Measurements from ENCODE around the gene MMP19. TPM values are rescaled to one million over a fixed set of nuclear protein-coding genes. Genes with fewer than 3 reads are reported as not detected.
A peak's percentile ranks its signal among the peaks of the same experiment; 100 is the strongest.

The MMP19 gene
- total RNA-seq, 2 donors from 2014 or later, result 39.7 to 48.7 TPM

DNA sequence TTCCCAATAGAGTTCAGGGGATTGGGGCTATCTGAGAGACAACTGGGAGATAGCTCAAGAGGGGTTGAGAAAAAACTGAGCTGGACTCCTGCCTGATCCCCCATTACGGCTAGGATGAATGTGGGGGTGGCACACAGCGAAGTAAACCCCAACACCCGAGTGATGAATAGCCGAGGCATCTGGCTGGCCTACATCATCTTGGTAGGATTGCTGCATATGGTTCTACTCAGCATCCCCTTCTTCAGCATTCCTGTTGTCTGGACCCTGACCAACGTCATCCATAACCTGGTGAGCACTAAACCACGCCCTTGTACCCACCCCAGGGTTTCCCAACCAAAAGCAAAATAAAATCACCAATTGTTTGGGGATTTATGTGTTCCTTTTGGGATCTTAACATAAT is 23.9 kb downstream of the MMP19 start:
- intact Hi-C loops (cut with DNase I), result no loop called here
- no peak for DNase-seq (ENCODE audit: low spot score)

DNA sequence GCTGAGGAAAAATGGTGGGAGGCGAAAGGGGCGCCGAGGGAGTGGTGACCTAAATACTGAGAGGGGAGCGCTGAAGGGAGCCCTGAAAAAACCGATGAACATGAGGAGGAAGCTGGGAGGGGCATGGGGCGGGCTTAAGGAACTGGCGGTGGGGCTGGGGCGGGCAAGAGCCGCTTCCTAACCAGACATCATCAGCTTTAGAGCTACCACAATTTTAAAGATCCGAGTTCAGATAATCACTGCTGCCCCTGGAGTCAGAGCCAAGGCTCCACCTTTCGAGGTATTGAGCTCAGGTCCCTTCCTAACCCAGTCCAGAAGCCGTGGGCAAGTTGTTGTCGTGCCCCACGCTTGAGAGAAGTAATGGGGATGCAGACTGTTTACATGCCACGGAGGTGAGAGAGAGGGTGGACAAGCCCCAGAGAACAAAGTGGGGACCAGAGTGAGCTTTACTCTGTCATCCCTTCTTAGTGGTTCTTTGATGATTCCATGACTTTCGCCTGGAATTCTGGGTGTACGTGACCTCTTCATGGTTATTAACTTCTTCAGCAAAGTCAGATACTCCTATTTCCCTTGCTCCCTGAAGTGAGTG is 24.5 kb downstream of the MMP19 start:
- DNase-seq (ENCODE audit: low spot score), result no peak
- intact Hi-C loops (cut with DNase I), result no loop called here

DNA sequence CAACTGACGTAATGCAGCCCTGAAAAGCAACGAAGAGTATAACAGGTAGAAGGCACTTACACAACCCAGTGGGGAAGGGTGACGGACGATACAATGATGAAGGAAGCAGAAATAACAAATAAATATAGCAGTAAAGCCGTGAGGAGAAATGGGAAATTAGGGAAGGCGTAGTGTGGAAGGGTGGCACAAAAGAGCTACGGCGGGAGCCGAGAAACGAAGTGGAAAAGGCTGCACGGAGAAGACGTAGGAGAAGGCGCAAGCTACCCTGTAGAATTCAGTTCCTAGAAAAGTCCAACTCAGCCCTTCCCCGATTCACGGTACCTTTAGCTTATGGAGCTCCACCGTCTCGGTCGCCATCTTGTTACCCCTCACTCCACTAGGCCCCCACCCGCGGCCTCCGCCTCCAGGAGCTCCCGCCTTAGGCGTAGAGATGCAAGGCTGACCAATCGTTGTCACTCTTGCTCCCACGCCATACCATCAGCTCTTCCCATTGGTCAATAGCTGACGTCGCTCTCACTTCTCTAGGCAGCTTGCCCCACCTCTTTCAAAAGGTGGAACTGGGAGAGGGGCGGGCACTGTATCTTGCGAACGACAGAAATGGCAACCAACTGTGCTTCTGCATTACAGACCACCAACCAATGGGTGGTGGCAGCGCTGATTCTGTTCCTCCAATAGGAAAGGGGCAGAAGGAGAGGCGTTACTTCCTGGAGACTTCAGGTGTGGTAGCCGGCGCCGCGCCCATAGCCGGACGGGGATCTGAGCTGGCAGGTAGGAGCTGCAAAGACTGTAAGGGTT is 25.2 kb downstream of the MMP19 start, which contains the start of the genes ORMDL2 and SARNP:
TSS of gene ORMDL2 (plus strand) at position 697 of the 795 bp plus-strand sequence. CDS start 959 bp downstream, outside the sequence.
TSS of gene SARNP (minus strand) at position 380 of the 795 bp plus-strand sequence. CDS start at position 357, 23 bp downstream.
- intact Hi-C loops (cut with DNase I), result no loop called here
- peak; percentile 98 for DNase-seq (ENCODE audit: low spot score)

DNA sequence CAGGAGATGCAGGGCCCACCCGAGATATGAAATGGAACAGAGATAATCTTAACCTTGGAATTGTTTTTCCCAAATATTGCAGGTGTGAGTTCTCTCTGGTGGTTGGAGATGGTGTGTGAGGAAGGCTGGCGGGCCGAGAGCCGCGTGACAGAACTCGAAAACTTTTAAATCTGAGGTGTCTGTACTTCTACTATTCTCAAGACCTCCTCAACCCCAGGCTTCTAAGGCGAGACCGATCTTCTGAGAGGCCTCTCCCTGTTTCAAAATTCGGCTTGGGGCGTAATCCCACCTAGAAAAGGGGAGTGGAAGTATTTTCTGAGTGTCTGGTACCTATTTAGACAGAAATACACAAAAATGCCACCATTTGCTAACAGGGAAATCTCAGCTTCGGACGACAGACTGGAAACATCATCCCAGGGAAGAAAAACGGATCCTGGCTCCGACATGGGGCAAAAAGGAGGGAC is 25.8 kb downstream of the MMP19 start:
- intact Hi-C loops (cut with DNase I), result no loop called here
- DNase-seq (ENCODE audit: low spot score), result no peak

DNA sequence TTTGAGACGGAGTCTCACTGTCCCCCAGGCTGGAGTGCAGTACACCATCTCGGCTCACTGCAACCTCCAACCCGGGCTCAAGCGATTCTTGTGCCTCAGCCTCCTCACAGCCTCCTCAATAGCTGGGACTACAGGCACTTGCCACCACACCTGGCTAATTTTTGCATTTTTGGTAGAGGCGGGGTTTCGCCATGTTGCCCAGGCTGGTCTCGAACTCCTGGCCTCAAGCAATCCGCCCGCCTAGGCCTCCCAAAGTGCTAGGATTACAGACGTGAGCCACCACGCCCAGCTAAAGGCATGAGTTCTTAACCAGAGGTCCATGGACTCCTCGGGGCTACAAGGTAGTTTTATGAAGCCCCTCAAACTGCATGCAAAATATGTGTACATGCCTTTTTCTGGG is 27.3 kb downstream of the MMP19 start:
- intact Hi-C loops (cut with DNase I), result no loop called here

DNA sequence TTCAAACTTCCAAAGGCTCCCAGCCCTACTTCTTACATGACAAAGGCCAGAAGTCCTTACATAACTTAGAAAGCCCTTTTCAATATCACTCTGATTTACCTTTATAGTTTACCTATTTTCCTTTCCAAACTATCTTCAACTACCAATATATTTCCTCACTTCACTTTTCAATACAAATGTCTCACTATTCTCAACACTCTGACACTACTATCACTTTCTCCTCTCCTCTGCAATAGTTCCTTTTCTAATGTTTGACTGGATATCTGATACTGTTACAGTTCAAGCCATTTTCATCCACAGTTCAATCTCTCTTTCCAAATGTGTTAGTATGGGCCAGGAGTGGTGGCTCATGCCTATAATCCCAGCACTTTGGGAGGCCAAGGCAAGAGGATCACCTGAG is 28.5 kb downstream of the MMP19 start:
- no peak for DNase-seq (ENCODE audit: low spot score)
- intact Hi-C loops (cut with DNase I), result loop anchor here in 1 of 2 donors (5.0 kb wide), 1 partner anchor 123 kb away; no protein-coding TSS in a partner anchor

More for the DNA sequence above, 27.3 kb downstream of the MMP19 start:
- no peak for DNase-seq (ENCODE audit: low spot score)

DNA sequence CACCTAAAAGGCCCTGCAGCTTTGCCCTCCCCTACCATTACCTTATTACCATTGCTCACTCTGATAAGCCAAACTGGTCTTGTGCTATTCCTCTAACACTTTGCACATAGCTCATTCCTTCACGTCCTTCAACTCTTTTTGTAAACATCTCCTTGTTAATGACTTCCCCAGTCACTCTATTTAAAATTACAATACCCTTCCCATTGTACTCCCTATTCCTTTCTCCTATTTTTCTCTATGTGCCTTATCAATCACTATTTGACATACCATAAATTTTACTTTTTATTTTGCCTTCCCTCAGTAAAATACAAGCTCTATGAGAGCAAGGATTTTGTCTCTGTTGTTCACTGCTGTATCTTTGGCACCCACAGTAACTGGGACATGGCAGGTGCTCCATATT is 30.6 kb downstream of the MMP19 start:
- intact Hi-C loops (cut with DNase I), result loop anchor here in 1 of 2 donors (5.0 kb wide), 1 partner anchor 125 kb away; no protein-coding TSS in a partner anchor
- no peak for DNase-seq (ENCODE audit: low spot score)

DNA sequence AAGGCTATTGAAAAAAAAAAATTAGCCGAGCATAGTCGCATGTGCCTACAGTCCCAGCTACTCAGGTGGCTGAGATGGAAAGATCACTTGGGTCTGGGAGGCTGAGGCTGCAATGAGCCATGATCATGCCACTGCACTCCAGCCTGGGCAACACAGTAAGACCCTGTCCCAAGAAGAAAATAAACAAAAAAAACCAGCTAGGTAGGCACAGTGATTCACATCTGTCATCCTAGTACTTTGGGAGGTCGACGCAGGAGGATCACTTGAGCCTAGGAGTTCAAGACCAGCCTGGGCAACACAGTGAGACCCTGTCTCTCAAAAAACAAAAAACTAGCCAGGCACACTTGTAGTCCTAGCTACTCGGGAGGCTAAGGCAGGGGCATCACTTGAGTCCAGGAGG is 33.5 kb downstream of the MMP19 start:
- DNase-seq (ENCODE audit: low spot score), result no peak
- intact Hi-C loops (cut with DNase I), result loop anchor here in 1 of 2 donors (5.0 kb wide), 1 partner anchor 62 kb away; no protein-coding TSS in a partner anchor

DNA sequence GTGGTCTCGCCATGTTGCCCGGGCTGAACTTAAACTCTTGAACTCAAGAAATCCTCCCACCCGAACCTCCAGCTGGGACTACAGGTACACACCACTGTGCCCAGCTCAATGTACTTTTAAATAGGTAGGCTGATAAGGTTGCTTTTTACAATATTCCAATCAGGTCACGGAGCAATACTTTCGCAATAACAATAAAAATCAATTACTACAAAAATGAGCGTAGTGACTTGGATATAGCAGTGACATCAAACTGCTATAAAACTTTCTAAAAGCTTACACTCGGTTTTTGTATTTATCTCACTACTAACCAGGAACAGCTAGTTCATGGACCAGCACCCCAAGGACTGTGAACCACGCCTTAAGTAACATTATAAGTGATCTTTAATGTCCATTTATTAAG is 35.8 kb downstream of the MMP19 start:
- intact Hi-C loops (cut with DNase I), result loop anchor here in 1 of 2 donors (5.0 kb wide), 1 partner anchor 60 kb away; no protein-coding TSS in a partner anchor
- no peak for DNase-seq (ENCODE audit: low spot score)

DNA sequence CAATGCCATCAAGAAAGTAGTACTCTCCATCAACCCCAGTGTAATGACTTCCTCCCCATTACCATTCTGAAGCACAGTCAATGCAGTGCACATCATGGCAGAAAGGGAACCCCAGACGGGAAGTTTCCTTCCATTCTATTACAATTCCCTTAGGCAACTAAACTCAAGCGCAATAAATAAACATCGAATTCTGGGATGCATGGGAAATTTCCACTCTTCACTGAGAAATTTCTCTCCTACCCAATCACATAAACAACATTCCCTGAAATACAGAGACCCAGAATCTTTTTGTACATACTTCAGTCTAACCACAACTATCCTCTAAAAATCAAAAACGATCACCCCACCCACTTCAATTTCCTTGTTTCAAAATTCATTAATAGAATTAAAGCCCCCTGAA is 45.2 kb downstream of the MMP19 start:
- DNase-seq (ENCODE audit: low spot score), result no peak
- intact Hi-C loops (cut with DNase I), result no loop called here

DNA sequence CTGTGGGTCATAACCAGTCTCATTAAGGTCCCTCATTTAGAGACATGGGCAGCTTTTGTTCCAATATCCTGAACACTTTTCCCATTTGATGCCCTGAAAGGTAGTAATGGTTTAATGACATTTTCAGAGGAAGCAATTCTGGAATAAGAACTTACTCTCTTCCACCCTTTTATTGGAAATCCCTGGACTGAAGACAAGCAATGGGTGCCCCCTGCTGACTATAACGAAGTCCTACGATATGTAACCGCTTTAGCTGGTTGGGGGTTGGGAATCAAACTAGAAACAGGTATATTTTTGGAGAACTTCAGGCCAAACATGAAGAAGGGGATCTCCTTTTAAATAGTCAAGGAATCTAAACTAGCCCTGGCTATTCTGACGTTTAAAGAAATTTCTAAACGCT is 45.7 kb downstream of the MMP19 start:
- intact Hi-C loops (cut with DNase I), result no loop called here
- DNase-seq (ENCODE audit: low spot score), result no peak

DNA sequence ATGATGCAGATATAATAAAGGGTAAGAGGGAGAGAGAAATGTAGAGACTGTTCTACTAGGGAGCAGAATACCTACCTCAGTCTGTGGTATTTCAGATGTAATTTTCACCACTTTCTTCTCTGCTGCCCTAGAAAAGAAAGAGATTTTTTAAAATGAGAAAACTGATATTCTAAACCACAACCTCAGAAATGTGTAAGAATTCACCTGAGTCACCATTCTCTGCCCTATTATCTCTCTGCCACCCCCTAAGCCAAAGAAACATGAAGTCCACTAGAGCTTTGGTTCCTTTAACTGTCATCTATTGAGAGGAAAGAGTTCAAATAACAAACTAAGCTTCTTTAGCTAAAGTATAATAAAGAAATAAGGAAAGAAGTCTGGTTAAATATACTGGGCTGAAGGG is 46.8 kb downstream of the MMP19 start:
- no peak for DNase-seq (ENCODE audit: low spot score)
- intact Hi-C loops (cut with DNase I), result no loop called here

DNA sequence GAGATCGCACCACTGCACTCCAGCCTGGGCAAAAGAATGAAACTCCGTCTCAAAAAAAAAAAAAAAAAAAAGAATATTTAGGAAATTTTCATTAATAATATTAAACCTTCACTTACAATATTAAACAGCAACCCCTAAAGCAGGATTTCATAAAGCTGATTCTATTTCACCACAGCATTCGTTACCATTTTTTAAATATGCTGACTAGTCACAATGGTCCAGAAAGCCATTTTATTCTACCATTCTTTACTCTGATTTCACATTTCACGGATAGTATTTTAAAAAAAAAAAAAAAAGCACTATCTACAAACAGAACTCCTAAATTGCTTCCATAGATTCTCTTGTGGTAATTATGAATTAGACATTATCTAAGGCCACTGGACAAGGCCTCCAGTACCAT is 52.8 kb downstream of the MMP19 start:
- intact Hi-C loops (cut with DNase I), result no loop called here
- DNase-seq (ENCODE audit: low spot score), result no peak

DNA sequence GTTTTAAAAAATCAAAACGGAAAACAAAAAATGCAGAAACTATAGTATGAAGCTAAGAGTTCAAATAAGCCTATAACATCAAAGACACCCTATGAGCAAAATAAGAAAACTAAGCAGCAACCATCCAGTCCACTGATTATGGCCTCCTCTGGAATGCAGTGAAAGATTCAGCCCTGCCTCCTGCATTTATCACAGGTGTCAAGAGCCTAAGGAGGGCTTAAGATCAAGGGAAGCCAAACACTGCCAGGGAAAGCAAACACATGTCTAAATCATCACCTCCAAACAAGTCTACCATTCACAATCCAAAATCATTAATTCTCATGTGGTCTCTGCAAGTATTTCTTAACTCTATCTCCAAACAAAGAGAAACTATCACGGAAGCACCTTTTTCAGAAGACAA is 53.6 kb downstream of the MMP19 start:
- DNase-seq (ENCODE audit: low spot score), result no peak
- intact Hi-C loops (cut with DNase I), result no loop called here

DNA sequence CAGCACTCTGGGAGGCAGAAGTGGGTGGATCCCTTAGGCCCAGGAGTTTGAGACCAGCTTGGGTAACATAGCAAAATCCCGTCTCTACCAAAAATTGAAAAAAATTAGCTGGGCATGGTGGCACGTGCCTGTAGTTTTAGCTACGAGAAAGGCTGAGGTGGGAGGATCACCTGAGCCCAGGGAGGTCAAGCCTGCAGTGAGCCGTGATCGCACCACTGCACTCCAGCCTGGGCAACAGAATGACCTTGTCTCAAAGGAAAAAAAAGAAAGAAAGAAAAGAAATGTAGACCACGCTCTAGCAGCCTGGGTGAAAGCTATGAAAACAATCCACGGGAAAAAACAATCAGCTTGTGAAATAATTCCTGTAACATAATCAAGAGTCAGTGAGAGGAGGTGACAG is 54.2 kb downstream of the MMP19 start:
- no peak for DNase-seq (ENCODE audit: low spot score)
- intact Hi-C loops (cut with DNase I), result loop anchor here in 1 of 2 donors (1.0 kb wide), 1 partner anchor 38 kb away; no protein-coding TSS in a partner anchor

Other genes with a start within 250 kb of the MMP19 start
- not detected for gene OR10P1, start 206.0 kb downstream of the MMP19 start, total RNA-seq
- 100 to 1,000 TPM; 497 to 570 TPM for gene ITGA7, start 135.0 kb downstream of the MMP19 start, total RNA-seq
- 100 to 1,000 TPM; 115 to 118 TPM for gene BLOC1S1, start 126.9 kb downstream of the MMP19 start, total RNA-seq
- 10 to 100 TPM; 19.2 to 39.7 TPM for gene RDH5, start 122.5 kb downstream of the MMP19 start, total RNA-seq
- 1,000 to 10,000 TPM; 1,385 to 1,570 TPM for gene CD63, start 113.9 kb downstream of the MMP19 start, total RNA-seq
- 10 to 100 TPM in 1 of 2 donors, 1 to 10 TPM in 1; 8.4 to 11.0 TPM for gene GDF11, start 99.8 kb downstream of the MMP19 start, total RNA-seq
- 10 to 100 TPM; 47.8 to 49.8 TPM for gene SARNP, start 25.2 kb downstream of the MMP19 start, total RNA-seq
- 10 to 100 TPM; 27.3 to 31.1 TPM for gene ORMDL2, start 24.9 kb downstream of the MMP19 start, total RNA-seq
- 10 to 100 TPM; 23.0 to 24.7 TPM for gene DNAJC14, start 13.3 kb downstream of the MMP19 start, total RNA-seq
- 10 to 100 TPM; 18.6 to 19.6 TPM for gene PYM1, start 85.0 kb upstream of the MMP19 start, total RNA-seq
- gene DGKA, start 88.2 kb upstream of the MMP19 start, total RNA-seq, result 10 to 100 TPM; 35.4 to 38.0 TPM
- 10 to 100 TPM in 1 of 2 donors, 1 to 10 TPM in 1; 5.0 to 26.1 TPM for gene PMEL, start 123.1 kb upstream of the MMP19 start, total RNA-seq
- gene CDK2, start 123.9 kb upstream of the MMP19 start, total RNA-seq, result 10 to 100 TPM; 17.7 to 22.8 TPM
- gene RAB5B, start 131.1 kb upstream of the MMP19 start, total RNA-seq, result 100 to 1,000 TPM; 108 to 109 TPM
- 10 to 100 TPM; 15.0 to 15.9 TPM for gene SUOX, start 154.3 kb upstream of the MMP19 start, total RNA-seq
- 1 to 10 TPM; 5.6 to 8.6 TPM for gene IKZF4, start 178.1 kb upstream of the MMP19 start, total RNA-seq
- 10 to 100 TPM; 33.2 to 45.2 TPM for gene RPS26, start 199.0 kb upstream of the MMP19 start, total RNA-seq
- 1 to 10 TPM in 1 of 2 donors, under 1 TPM in 1; 0.71 to 1.4 TPM for gene ERBB3, start 237.2 kb upstream of the MMP19 start, total RNA-seq

Data from posterior vena cava (tissue), 2 donors.